T-cell (primary cell): ENCODE measurements around the gene ATP6V0A4. TPM values are rescaled to one million over a fixed set of nuclear protein-coding genes. Genes with fewer than 3 reads are reported as not detected.
"Not testable (repeated sequence)": the region's sequence is repeated elsewhere in the genome, so short reads cannot be mapped to it uniquely, and the experiment has no call there.

Experiments used
- ATAC-seq, 4 experiments: fragments of 200-7000 bp in 3 of 4; fragments of 150-1000 bp in 1 of 4; cut with Tn5 transposase; replicated peaks in 1 of 4; 1 replicate in 3 of 4; 2 replicates in 1 of 4; pipeline ENCODE4 v1.10.0; 2021; ENCODE audit warnings: moderate library complexity in 3 of 4, mild to moderate bottlenecking in 2 of 4, moderate number of reproducible peaks in 1 of 4
- CTCF ChIA-PET, 2 donors: fragments of 300-600 bp; sonication (Branson Sonifier 250); formaldehyde crosslinking; loops; one replicate each; lab custom pipeline; 2022; ENCODE audit warnings: antibody characterized with exemption in 2 of 2; lab: Charles Lee
- POLR2A ChIA-PET, 2 donors: fragments of 300-600 bp; sonication (Branson Sonifier 250); formaldehyde crosslinking; loops; one replicate each; lab custom pipeline; 2022; ENCODE audit warnings: antibody characterized with exemption in 2 of 2; lab: Charles Lee
- DNase-seq, 35 experiments: peaks; one replicate each; pipeline versions ENCODE4 v3.0.0 to v3.0.0-alpha.2; 2013 to 2023
- H3K27ac ChIP-seq: one replicate; pipeline ENCODE4 v1.5.1; 2013; ENCODE audit warnings: low read length
- H3K27me3 ChIP-seq, 2 experiments: replicated peaks in 1 of 2; 1 replicate in 1 of 2; 2 replicates in 1 of 2; pipeline versions ENCODE4 v1.6.1 to v1.7.0; 2013; ENCODE audit warnings: low read length in 1 of 2, mixed read lengths in 1 of 2; ENCODE audit not compliant: control insufficient read depth in 2 of 2, insufficient read depth in 2 of 2; ENCODE audit errors: extremely low read depth in 1 of 2
- H3K36me3 ChIP-seq, 2 donors: 1 replicate in 1 of 2; 2 replicates in 1 of 2; pipeline versions ENCODE4 v1.6.1 to v1.7.0; 2013; ENCODE audit warnings: low read length in 1 of 2; ENCODE audit not compliant: control insufficient read depth in 2 of 2, insufficient read depth in 1 of 2; ENCODE audit errors: extremely low read depth in 1 of 2
- H3K4me1 ChIP-seq, 2 experiments: 1 replicate in 1 of 2; 2 replicates in 1 of 2; pipeline versions ENCODE4 v1.6.1 to v1.7.0; 2013; ENCODE audit warnings: low read length in 2 of 2, mixed read lengths in 1 of 2; ENCODE audit not compliant: insufficient read depth in 2 of 2, control insufficient read depth in 1 of 2; ENCODE audit errors: extremely low read depth in 1 of 2
- H3K4me3 ChIP-seq, 2 donors: 1 replicate in 1 of 2; 2 replicates in 1 of 2; pipeline versions ENCODE4 v1.5.1 to v1.7.0; 2013; ENCODE audit warnings: mild to moderate bottlenecking in 2 of 2, low read length in 1 of 2, moderate library complexity in 1 of 2; ENCODE audit not compliant: control insufficient read depth in 1 of 2; ENCODE audit errors: extremely low read depth in 1 of 2
- H3K9me3 ChIP-seq: 2 replicates; pipeline ENCODE4 v1.7.0; 2013
- H3K27ac Mint-ChIP-seq, 2 donors: one replicate each; pipeline ENCODE4 v1.8.0; 2020 to 2021; ENCODE audit warnings: mild to moderate bottlenecking in 2 of 2, mixed read lengths in 2 of 2
- H3K27me3 Mint-ChIP-seq, 2 donors: one replicate each; pipeline ENCODE4 v1.8.0; 2021 to 2022; ENCODE audit warnings: mixed read lengths in 2 of 2
- H3K36me3 Mint-ChIP-seq: one replicate; pipeline ENCODE4 v1.8.0; 2021; ENCODE audit warnings: mixed read lengths
- H3K4me1 Mint-ChIP-seq, 3 donors: one replicate each; pipeline ENCODE4 v1.8.0; 2020 to 2022; ENCODE audit warnings: mixed read lengths in 3 of 3, mild to moderate bottlenecking in 1 of 3
- H3K4me3 Mint-ChIP-seq, 3 donors: one replicate each; pipeline ENCODE4 v1.8.0; 2020 to 2022; ENCODE audit warnings: mild to moderate bottlenecking in 3 of 3, mixed read lengths in 3 of 3, moderate library complexity in 3 of 3
- H3K9me3 Mint-ChIP-seq, 3 donors: one replicate each; pipeline ENCODE4 v1.8.0; 2020 to 2022; ENCODE audit warnings: mixed read lengths in 3 of 3
- WGBS: methylation state at CpG from one replicate; pipeline ENCODE4 v1.1.5; 2013; ENCODE audit warnings: missing lambda C conversion rate; ENCODE audit not compliant: insufficient coverage; 5-methylcytosine and 5-hydroxymethylcytosine counted together
- total RNA-seq, 35 experiments: library from RNA in 6 of 35; stranded (reverse) in 6 of 35; fragments of 120-200 nt in 1 of 35; gene quantifications; one replicate each; pipeline versions ENCODE4 v1.2.1 to v1.2.4 and lab custom pipeline; 2013 to 2026

ATP6V0A4 gene
- total RNA-seq, 5 donors from 2014 or later (not counting 1 experiment from before 2014, with no cell fraction given): not detected

DNA sequence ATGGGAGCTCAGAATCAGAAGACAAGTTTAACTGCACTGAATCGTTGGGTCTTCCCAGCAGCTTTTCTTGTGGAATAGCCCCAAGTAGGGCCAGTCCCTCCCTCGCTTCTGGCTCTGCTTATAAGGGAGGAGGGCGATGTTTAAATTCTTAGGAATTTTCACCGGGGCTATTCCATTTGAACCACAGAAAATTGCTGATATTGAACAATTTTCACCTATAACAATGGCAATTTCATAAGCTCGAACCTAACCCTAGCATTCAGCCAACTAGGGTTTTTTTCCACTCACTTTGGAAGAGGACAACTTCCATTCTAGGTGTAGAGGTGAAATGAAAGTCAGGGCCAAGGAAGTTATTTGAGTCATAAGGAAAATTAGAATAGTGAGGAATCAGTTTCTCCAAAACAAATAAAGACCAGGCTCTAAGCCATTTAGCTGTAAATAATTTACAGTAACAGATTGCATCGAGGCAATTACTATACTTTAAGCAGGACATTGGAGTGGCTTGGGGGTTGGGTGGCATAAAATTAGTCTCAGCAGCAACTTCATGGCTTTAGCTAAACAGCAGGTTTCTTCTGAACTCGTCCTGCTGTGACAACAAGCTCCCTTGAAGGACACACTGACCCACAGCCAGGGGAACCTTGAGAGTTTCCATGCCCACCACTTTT is 1.5 kb upstream of the ATP6V0A4 start:
- Histone ChIP-seq H3K4me3 (no peak overlapping the region), H3K36me3 (no peaks in the 10 kb centered on the region), H3K9me3 (no peaks in the 10 kb centered on the region), H3K27ac (no peak overlapping the region), H3K4me1 (peaks cover 2 to 8% of the 10 kb centered on the region in 2 experiments), H3K27me3 (peaks cover 0 to 12% of the 10 kb centered on the region in 2 experiments)
- Mint-ChIP-seq H3K4me1 (peaks cover 8 to 17% (median 16%) of the 10 kb centered on the region in 3 donors), H3K27me3 (peaks cover 0 to 6% of the 10 kb centered on the region in 2 donors), H3K4me3 (no peak overlapping the region), H3K36me3 (no peaks in the 10 kb centered on the region), H3K9me3 (no peaks in the 10 kb centered on the region), H3K27ac (no peak overlapping the region)
- DNase-seq: no peak
- POLR2A ChIA-PET: interaction anchor here (0.5 to 0.6 kb wide), 2 partner anchors 62 to 83 kb away, joined by 4 read pairs; no protein-coding TSS in a partner anchor
- CTCF ChIA-PET: interaction anchor here in 1 of 2 donors (0.5 to 0.7 kb wide), 2 partner anchors 249 to 706 kb away, joined by 3 to 4 read pairs; no protein-coding TSS in a partner anchor
- no peak for ATAC-seq
- 70% methylated on average over 2 of the region's 7 CpGs for WGBS

DNA sequence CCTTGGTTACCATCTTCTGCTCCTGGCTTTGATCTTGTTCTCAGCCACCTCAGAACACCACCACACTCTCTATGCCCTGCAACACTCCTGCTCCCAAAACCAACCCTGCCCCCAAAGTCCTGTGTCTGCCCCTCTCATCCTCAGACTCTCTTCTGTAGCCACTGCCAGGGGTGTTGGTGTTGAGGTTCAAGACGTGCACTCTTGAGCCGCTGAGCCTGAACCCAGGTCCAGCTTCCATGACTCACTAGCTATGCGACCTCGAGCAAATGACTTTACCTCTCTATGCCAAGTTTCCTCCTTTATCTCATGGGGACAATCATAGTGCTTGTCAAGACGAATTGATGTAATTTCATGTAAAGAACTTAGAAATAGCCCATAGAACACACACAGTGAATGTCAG is 840 bp upstream of the ATP6V0A4 start:
- peaks cover 8 to 17% (median 16%) of the 10 kb centered on the region in 3 donors for H3K4me1 Mint-ChIP-seq
- Histone ChIP-seq H3K4me3 (no peak overlapping the region), H3K4me1 (peaks cover 2 to 8% of the 10 kb centered on the region in 2 experiments), H3K27ac (no peak overlapping the region), H3K9me3 (no peaks in the 10 kb centered on the region), H3K27me3 (peaks cover 0 to 8% of the 10 kb centered on the region in 2 experiments), H3K36me3 (no peaks in the 10 kb centered on the region)
- peaks cover 0 to 6% of the 10 kb centered on the region in 2 donors for H3K27me3 Mint-ChIP-seq
- POLR2A ChIA-PET: no interaction called here
- no peaks in the 10 kb centered on the region for H3K9me3 Mint-ChIP-seq
- ATAC-seq: no peak
- no peaks in the 10 kb centered on the region for H3K36me3 Mint-ChIP-seq
- H3K4me3 Mint-ChIP-seq: no peak overlapping the region
- no peak for DNase-seq
- no CpG with 5 or more reads among the region's 5 CpGs for WGBS
- CTCF ChIA-PET: interaction anchor here in 1 of 2 donors (0.5 kb wide), 1 partner anchor 248 kb away, joined by 4 read pairs; no protein-coding TSS in a partner anchor
- H3K27ac Mint-ChIP-seq: no peak overlapping the region

DNA sequence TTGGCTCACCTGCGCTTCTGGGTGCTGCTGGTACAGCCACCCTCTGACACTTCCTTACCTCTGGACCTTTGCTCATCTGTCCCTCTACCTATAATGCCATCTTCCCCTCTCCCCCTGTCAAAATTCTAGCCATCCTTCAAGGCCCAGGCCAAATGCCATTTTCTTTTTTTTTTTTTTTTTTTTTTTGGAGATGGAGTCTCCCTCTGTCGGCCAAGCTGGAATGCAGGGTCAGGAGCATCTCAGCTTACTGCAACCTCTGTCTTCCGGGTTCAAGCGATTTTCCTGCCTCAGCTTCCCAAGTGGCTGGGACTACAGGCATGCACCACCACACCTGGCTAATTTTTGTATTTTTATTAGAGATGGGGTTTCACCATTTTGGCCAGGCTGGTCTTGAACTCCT is 950 bp downstream of the ATP6V0A4 start:
- H3K27ac ChIP-seq, H3K36me3 ChIP-seq, H3K27ac Mint-ChIP-seq, H3K27me3 Mint-ChIP-seq, H3K4me3 Mint-ChIP-seq, H3K36me3 Mint-ChIP-seq, DNase-seq, H3K9me3 Mint-ChIP-seq, H3K27me3 ChIP-seq, POLR2A ChIA-PET, H3K4me1 ChIP-seq, ATAC-seq, H3K9me3 ChIP-seq, CTCF ChIA-PET, H3K4me3 ChIP-seq: not testable (repeated sequence)
- WGBS: 0% methylated on average over 1 of the region's 4 CpGs
- peaks cover 8 to 17% (median 16%) of the 10 kb centered on the region in 3 donors for H3K4me1 Mint-ChIP-seq

DNA sequence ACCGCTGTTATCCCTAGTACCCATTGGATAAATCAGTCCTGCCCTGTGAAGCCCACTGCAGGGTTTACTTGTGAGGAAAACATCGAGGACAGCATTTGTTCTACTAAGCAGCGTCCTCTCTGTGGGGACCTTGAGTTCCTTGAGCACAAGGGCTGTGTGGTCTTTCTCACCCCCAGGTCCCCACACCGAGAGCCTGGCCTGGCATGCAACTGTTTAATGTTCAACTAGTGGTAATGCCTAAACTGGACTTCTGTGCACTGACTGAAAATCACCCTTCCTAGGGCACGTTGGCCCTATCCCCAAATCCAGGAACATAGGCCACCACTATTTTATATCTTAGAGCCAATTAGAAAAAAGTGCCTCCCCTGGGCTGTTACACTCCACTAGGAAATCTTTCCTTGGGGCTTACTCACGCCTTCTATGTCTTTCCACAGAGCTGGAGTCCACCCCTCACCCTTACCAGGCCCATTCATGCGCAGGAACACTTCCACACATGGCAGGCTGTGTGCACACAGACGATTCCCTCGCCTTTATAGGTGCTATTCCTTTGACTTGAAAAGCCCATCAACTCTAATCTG is 1.9 kb downstream of the ATP6V0A4 start:
- Mint-ChIP-seq H3K27ac (no peak overlapping the region), H3K9me3 (peaks cover 0 to 3% (median 0%) of the 10 kb centered on the region in 3 donors), H3K4me1 (peaks cover 8 to 17% (median 16%) of the 10 kb centered on the region in 3 donors), H3K36me3 (no peaks in the 10 kb centered on the region), H3K4me3 (no peak overlapping the region), H3K27me3 (peaks cover 0 to 3% of the 10 kb centered on the region in 2 donors)
- CTCF ChIA-PET: interaction anchor here in 1 of 2 donors (0.5 kb wide), 1 partner anchor 256 kb away, joined by 6 read pairs; no protein-coding TSS in a partner anchor
- Histone ChIP-seq H3K27me3 (peaks cover 0 to 8% of the 10 kb centered on the region in 2 experiments), H3K9me3 (no peaks in the 10 kb centered on the region), H3K36me3 (no peaks in the 10 kb centered on the region), H3K4me3 (no peak overlapping the region), H3K27ac (no peak overlapping the region), H3K4me1 (peaks cover 2 to 8% of the 10 kb centered on the region in 2 experiments)
- no peak for ATAC-seq
- WGBS: 85% methylated on average over 9 of the region's 9 CpGs
- no peak for DNase-seq
- POLR2A ChIA-PET: no interaction called here

DNA sequence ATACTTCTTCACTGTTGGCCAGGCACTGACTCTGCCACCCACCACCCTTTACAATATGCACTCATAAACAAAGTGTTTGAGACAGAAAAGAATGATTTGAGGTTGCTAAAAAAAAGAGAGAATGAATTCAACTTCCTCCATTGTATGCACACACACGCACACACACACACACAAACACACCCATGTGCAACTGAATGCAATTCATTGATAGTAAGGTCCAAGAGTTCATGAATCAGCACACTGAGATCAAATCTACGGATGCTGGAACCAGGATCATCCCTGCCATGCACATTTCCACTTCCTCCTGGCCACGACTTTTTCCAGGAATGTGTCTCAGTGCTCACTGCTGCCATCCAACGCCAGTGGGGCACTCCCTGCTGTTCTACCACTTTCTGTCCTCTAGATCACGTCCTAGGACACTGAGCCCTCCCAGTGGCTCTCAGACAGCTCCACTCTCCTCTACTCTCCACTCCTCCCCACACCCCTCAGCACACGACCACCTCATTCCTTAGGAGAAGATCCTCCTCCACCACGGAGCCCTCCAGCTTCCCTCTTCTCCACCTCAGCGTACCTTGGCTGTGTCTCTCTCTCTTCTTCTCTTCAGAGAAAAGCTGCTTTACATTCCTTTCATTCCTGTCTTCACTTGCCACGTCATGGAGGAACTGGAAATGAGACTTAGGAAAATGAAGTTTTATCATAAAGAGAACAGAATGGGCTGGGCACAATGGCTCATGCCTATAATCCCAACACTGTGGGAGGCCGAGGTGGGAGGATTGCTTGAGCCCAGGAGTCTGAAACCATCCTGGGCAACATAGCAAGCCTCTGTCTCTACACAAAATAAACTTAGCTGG is 12.2 kb downstream of the ATP6V0A4 start:
- no peak for DNase-seq
- WGBS: 57% methylated on average over 5 of the region's 10 CpGs
- H3K27me3 ChIP-seq: peaks cover 0 to 10% of the 10 kb centered on the region in 2 experiments
- CTCF ChIA-PET: interaction anchor here in 1 of 2 donors (0.7 kb wide), 1 partner anchor 41 kb away, joined by 3 read pairs; no protein-coding TSS in a partner anchor
- H3K27ac ChIP-seq: no peak overlapping the region
- no peak overlapping the region for H3K4me3 ChIP-seq
- no peak overlapping the region for H3K27ac Mint-ChIP-seq
- no peak for ATAC-seq
- peaks cover 8 to 13% (median 11%) of the 10 kb centered on the region in 3 donors for H3K9me3 Mint-ChIP-seq
- H3K36me3 Mint-ChIP-seq: peaks cover 8% of the 10 kb centered on the region
- no peaks in the 10 kb centered on the region for H3K36me3 ChIP-seq
- H3K4me1 ChIP-seq: no peaks in the 10 kb centered on the region
- H3K4me1 Mint-ChIP-seq: no peaks in the 10 kb centered on the region
- no peaks in the 10 kb centered on the region for H3K9me3 ChIP-seq
- POLR2A ChIA-PET: no interaction called here
- no peak overlapping the region for H3K4me3 Mint-ChIP-seq
- peaks cover 0 to 16% of the 10 kb centered on the region in 2 donors for H3K27me3 Mint-ChIP-seq

DNA sequence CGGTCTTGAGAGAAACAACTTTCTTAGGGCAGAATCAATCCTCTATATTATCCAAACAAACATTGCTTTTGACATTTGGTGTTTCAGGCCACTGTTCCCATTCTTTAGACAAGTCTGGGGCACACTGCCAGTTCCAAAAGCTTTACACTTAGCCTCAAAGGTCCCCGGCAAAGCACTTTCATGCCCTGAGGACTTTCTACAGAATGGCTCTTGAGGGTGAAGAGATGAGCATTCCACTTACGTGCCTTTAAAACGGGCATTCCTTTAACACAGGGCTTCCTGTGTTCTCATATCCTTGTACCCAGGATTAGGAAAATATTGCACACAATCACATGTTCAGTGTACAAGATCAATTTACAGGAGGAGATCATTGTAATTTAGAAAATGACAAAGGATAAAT is 13.3 kb downstream of the ATP6V0A4 start:
- no peak overlapping the region for H3K4me3 Mint-ChIP-seq
- peaks cover 0 to 10% of the 10 kb centered on the region in 2 experiments for H3K27me3 ChIP-seq
- 38% methylated on average over 2 of the region's 4 CpGs for WGBS
- H3K27ac ChIP-seq: no peak overlapping the region
- no peak for ATAC-seq
- H3K36me3 ChIP-seq: no peaks in the 10 kb centered on the region
- peaks cover 8% of the 10 kb centered on the region for H3K36me3 Mint-ChIP-seq
- H3K4me3 ChIP-seq: no peak overlapping the region
- ChIA-PET CTCF (no interaction called here), POLR2A (interaction anchor here in 1 of 2 donors (0.6 kb wide), 1 partner anchor 8 kb away, joined by 3 read pairs; no protein-coding TSS in a partner anchor)
- H3K27ac Mint-ChIP-seq: no peak overlapping the region
- no peaks in the 10 kb centered on the region for H3K9me3 ChIP-seq
- peaks cover 8 to 12% (median 11%) of the 10 kb centered on the region in 3 donors for H3K9me3 Mint-ChIP-seq
- peaks cover 0 to 15% of the 10 kb centered on the region in 2 donors for H3K27me3 Mint-ChIP-seq
- DNase-seq: no peak
- no peaks in the 10 kb centered on the region for H3K4me1 Mint-ChIP-seq
- H3K4me1 ChIP-seq: no peaks in the 10 kb centered on the region
